Stimulated activated CD8-positive, alpha-beta memory T cell treated with anti-CD3 and anti-CD28 coated beads, Interleukin-7, amount 100 ng/mL, for 4 hours (primary cell): Measurements from ENCODE around the gene DGKD.

ENCODE experiments used
- DNase-seq, 2 donors: peaks; one replicate each; pipeline ENCODE4 v3.0.0-alpha.2; 2020; ENCODE audit warnings: low read depth in 2 of 2

Gene DGKD

GRCh38 chr2:233338812-233339368 is 15.4 kb upstream of the DGKD start:
- DNase-seq: no peak

- no peak for DNase-seq
Measured at GRCh38 chr2:233339427-233339826, 14.9 kb upstream of the DGKD start.

GRCh38 chr2:233341296-233341695 is 13.0 kb upstream of the DGKD start:
- DNase-seq: no peak

- no peak for DNase-seq
Measured at GRCh38 chr2:233342301-233342700, 12.0 kb upstream of the DGKD start.

GRCh38 chr2:233343171-233343705 is 11.1 kb upstream of the DGKD start:
- no peak for DNase-seq

- no peak for DNase-seq
Measured at GRCh38 chr2:233346376-233346775, 7.9 kb upstream of the DGKD start.

GRCh38 chr2:233346930-233347329 is 7.4 kb upstream of the DGKD start:
- DNase-seq: no peak

GRCh38 chr2:233349005-233349998 is 5.0 kb upstream of the DGKD start:
- no peak for DNase-seq

- peak; percentile 28 to 39 for DNase-seq
Measured at GRCh38 chr2:233350708-233351107, 3.6 kb upstream of the DGKD start.

- DNase-seq: no peak
Measured at GRCh38 chr2:233351423-233351822, 2.9 kb upstream of the DGKD start.

GRCh38 chr2:233352141-233352842 is 2.0 kb upstream of the DGKD start:
- DNase-seq: no peak

- DNase-seq: no peak
Measured at GRCh38 chr2:233353101-233353768, 1.1 kb upstream of the DGKD start.

GRCh38 chr2:233354500-233354924 is 218 bp downstream of the DGKD start:
- DNase-seq: no peak

GRCh38 chr2:233354971-233355574 is 779 bp downstream of the DGKD start:
- no peak for DNase-seq

GRCh38 chr2:233355916-233356315 is 1.6 kb downstream of the DGKD start:
- DNase-seq: no peak

GRCh38 chr2:233356546-233357308 is 2.4 kb downstream of the DGKD start:
- DNase-seq: no peak

- DNase-seq: no peak
Measured at GRCh38 chr2:233358335-233358734, 4.0 kb downstream of the DGKD start.

GRCh38 chr2:233358947-233359346 is 4.7 kb downstream of the DGKD start:
- DNase-seq: no peak

GRCh38 chr2:233359823-233360222 is 5.5 kb downstream of the DGKD start:
- no peak for DNase-seq

- no peak for DNase-seq
Measured at GRCh38 chr2:233360771-233361176, 6.5 kb downstream of the DGKD start.
